NCI-H2227 treated with DMSO at 0.1 percent for 48 hours (cell line): ENCODE measurements around the gene OSBPL6.
"Not testable (repeated sequence)": the region's sequence is repeated elsewhere in the genome, so short reads cannot be mapped to it uniquely, and the experiment has no call there.

ENCODE experiments used
- DNase-seq: peaks from one replicate; lab custom pipeline; 2025; lab: John Stamatoyannopoulos, UW

Gene OSBPL6

DNA sequence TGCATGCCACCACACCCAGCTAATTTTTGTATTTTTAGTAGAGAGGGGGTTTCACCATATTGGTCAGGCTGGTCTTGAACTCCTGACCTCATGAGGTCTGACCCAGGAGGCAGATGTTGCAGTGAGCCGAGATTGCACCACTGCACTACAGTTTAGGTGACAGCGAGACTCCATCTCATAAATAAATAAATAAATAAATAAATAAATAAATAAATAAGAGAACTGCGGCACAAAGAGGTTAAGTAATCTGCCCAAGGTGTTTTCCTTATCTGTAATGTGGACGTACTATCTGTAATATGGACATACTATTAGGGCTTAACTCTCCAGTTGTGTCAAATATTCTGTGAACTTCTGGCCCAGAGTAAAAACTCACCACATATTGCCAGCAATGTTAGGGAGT is 4.1 kb downstream of the OSBPL6 start:
- DNase-seq: not testable (repeated sequence)

DNA sequence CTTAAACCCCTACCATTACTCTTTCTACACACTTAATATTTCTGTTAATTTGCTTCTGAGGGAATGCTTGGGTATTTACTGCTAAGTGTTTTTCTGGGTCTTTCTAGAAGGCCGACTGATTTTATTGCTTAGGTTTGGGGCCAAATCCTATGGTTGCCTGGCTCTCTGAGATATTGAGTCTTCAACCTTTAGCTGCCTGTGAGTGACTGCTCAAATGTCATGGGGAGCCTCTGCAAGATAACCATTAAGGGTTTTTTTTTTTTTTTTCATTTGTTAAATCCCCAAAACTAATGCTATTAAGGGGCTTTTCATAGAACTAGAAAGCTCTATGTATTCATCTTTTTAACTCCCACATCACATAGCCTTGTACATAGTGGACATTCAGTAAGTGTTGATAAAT is 5.0 kb downstream of the OSBPL6 start:
- DNase-seq: no peak

DNA sequence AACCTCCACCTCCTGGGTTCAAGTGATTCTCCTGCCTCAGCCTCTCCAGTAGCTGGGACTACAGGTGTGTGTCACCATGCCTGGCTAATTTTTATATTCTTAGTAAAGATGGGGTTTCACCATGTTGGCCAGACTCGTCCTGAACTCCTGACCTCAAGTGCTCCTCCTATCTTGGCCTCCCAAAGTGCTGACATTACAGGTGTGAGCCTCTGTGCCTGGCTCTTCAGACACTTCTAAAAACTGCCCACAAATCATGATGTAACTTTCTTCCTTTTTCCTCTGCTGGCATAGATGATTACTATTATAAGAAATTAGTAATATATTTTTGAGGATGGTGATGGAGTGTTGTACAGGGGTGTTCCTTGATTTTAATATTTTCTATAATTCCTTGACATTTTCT is 6.0 kb downstream of the OSBPL6 start:
- DNase-seq: no peak

DNA sequence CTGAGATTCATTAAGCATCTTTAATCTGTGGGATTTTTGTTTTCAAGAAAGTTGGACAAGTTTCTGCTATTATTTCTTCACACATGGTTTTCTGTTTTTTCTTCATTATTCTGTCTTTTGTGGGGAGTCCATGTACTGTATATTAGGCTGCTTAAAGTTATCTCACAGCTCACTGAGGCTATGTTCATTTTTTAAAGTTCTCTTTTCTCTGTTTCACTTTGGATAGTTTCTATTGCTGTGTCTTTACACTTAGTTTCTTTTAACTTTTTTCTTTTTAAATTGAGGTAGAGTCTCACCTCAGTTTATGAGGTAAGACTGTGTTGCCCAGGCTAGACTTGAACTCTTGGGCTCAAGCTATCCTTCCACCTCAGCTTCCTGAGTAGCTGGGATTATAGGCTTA is 8.6 kb downstream of the OSBPL6 start:
- DNase-seq: no peak

DNA sequence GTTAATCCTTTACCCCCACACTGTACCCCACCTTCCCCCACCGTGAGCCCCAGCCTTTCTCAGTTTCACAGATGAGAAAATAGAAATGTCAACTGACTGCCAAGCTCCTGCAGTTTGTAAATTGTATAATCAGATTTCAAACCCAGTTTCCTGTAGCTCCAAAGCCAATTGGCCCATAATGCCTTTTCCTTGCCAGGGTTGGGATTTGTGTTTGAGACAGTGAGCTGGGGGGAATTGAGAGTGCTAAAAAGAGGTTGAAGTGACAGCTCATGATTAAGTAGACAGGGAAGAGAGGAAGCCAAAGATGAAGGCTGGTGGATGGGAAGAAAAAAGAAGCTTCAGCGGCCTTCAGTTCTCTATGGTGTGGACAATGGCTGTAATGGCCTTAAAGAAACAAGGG is 10.7 kb downstream of the OSBPL6 start:
- no peak for DNase-seq

DNA sequence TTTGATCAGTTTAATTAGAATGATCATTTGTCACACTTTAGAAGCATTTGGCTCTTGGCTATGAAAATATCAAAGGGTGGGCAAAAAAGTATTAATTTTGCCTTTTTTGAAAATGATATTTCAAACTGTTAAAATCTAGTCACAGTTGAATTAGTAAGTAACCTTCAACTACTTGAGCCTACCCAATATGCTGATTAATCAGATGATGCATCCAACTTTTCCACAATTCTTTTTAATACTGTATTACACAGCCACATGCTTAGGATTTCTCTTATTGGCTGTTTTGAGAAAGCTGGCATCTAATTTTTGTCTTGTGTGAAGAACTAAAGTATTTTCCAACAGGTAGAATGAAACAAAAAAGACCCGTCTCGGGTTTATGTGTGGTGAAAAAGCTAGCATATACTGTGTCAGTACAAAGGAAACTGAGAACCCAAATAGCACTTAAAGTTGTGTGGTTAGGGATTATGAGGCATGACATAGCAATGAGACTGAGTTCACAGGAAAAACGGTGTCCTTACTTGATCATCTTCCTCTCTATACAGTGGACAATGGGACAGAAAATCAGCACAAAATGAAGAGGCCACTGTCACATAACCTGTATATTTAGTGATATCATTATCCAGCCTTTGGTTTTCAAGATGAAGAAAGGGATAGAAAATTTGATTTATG is 11.7 kb downstream of the OSBPL6 start:
- no peak for DNase-seq

DNA sequence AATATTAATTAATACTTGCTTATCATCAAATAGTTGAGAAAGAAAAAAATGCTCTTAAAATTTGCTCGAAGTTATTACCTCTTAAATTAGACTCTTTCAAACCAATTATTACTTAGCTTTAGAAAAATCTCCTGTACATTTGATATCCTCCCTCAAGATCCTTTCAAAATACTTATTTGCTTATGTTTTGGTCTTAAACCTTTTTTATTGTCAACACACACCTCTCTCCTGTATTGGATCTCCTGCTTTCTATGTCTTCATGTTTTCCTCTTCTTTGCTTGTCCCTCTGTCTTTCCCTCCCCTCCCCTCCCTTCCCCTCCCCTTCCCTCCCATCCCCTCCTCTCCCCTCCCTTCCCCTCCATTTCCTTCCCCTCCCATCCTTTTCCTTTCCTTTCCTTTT is 14.0 kb downstream of the OSBPL6 start:
- no peak for DNase-seq

DNA sequence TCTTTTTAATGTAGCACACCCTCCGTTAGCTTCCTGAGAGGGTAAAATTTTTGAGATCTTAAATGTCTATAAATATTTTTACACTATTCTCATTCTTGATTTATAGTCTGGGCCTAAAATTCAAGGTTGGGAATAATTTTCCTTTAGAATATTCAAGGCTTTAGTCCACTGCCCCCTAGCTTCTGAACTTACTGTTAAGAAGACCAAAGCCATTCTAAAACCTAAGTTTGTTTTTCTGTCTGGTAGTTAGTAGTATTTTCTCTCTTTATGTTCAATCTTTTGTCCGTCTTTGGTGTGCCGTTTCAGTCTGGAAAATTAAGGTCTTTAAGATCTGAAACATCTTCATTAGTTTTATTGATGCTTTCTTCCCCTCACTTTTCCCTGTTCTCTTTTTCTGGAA is 14.5 kb downstream of the OSBPL6 start:
- no peak for DNase-seq

DNA sequence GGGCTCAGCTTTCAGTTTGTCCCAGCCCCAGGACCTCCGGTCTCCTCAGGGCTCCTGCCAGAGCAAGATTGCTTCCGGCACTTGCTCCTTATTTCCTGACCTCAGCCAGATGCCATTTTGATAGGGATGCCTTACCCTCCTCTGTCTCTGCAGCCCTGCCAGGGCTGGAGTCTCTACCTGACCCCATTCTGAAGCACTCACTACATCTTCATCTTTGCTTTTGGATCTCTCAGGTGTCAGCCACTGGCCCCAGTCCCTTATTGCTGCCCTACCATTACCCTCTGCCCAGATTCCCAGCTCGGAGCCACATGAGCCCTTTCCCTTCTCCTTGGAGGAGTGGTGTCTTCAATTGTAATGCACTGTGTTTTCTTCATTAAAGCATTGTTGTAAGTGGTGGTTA is 17.1 kb downstream of the OSBPL6 start:
- no peak for DNase-seq

DNA sequence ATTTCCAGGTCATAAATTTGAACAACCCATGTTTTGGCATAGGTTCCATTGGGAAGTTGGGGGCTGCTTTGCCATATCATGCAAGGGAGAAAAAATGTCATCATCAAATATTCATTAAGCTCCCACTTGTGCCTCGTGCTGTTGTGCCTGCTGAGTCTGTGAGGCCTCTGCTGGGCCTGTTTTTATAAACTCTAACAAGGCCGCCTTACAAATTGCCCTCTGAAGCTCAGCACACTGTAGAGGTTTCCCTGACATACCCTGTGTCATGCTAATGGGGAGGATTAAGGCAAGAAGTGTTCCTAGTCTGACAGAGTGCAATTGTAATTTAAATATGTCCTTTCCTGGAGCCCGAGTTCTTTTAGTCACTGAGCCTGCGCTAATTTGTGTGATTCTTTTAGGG is 17.6 kb downstream of the OSBPL6 start:
- DNase-seq: peak; percentile 17

DNA sequence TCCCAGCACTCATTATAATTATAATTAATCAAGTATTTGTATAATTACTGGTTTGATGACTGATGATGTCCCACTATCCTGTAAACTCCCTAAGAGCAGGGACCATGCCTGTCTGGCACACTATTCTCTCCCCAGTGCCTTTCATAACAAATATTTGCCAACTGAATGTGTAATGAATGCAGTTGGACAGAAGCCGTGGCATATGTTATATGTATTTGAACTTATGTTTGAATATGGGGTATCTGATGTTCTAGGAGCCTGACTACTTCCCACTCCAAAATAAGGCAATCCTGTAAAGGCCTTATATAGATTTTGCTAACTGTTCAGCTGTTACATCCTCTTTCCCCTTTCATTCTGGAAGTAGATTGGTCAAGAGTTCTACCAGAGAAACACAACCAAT is 19.7 kb downstream of the OSBPL6 start:
- DNase-seq: no peak

DNA sequence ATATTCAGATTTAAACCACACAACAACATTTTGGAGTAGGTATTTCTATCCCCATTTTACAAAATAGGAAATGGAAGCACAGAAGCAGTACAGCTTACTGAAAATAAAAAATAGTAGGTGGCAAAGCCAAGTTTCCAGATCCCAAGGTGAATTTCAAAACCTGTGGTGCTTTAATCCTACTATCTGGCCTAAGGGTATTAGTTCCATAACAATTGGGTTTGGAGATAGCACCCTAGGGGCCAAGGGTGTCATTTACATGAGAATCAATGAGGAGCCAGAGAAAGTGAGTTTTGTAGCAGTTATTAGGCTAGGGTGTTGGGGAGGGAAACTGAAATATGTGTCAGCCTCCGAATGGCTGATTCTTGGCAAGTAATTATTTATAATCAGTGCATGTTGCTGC is 24.9 kb downstream of the OSBPL6 start:
- no peak for DNase-seq

DNA sequence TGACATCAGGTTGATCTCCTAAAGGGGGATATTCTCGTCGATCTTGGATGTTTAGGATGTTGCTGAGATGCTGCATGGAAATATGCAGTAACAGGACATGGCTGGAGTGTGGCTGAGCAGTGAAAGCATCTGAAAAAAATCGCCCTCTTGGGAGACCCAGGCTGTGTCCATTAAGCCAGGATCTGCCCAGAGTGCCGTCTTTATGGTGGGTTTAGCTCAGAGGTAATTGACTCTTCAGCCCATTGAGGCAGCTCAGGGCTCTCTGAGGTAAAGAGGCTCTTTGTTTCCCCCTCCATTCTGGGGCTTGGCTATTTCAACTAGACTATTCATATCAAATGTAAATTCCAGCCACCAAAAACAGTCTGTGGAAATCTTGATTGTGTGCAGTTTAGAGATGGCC is 26.5 kb downstream of the OSBPL6 start:
- DNase-seq: no peak

DNA sequence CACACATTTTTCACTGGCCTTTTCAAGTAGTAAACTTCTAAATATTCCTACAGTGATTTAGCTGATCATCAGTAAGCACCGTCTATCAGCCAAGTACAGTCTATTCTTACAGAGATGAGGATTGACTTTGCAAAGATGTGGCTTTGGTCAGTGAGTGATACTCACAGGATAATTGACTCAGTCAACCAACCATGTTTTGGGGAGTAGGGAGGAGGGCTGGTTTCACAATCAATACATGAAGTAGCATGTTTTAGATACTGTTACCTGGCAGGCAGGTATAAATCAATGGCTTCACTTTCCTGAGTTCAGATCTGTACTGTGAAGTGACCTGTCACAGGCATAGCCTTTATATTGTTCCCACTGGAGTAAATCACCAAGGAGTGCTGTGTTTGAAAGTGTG is 27.2 kb downstream of the OSBPL6 start:
- no peak for DNase-seq

DNA sequence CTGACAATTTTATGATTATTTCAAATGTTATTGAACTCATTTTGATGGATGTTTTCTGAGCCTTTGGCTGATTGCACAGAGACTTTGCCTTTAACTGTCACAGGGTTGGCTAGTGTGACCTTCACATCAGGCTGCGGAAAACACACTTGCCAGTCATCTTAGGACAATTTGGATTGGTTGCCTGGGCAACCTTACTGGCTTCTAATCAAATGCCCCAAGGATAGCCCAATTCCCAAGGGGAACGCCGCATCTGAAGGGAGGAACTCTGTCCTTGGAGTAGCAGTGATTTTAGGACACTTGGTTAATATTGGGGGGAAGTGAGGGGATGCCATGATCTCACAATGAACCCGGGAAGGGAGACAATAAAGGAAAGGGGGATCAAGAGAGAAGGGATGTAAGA is 29.5 kb downstream of the OSBPL6 start:
- peak; percentile 59 for DNase-seq

DNA sequence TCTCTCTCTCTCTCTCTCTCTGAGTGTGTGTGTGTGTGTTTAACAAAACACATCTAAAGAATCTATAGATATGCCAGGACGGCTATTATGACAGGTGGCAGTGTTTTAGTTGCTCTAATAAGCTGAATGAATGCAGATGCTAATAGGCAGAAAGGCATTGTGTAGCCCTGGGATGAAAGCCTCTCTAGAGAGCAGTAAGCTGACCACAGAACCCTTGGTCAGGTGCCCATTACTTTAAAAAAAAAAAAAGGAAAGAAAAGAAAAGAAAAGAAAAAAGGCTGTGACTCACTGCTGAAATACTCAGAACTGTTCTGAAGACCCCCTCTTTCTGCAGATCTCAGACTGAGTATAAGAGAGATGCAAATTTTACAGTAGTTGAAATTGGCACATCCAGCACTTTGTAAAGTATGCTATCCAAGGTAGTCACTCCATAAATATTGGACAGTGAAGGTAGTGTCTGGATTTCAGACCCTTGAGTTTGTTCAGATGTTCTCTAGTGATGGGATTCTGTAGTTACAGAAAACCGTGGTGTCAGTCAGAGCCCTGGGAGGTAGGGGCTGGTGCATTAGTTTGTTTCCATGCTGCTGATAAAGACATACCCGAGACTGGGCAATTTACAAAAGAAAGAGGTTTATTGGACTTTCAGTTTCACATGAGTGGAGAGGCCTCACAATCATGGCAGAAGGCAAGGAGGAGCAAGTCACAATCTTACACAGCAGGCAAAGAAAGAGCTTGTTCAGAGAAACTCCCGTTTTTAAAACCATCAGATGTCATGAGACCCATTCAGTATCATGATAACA is 30.9 kb downstream of the OSBPL6 start:
- DNase-seq: no peak

DNA sequence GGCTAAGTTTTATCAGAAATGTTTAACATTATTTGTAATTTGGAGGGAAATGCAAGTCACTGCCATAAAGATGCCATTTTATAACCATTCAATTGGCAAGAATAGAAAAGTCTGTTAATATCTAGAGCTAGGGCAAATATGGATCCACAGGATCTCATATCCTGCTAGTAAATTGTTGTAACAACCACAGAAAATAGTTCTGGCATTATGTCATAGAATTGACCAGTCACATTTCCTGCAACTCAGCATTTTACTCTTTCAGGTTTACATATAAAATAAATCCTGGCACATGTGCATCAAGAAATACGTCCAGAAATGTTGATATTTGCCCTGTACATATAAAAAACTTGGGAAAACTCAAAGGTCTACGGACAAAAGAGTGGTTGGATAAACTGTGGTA is 32.9 kb downstream of the OSBPL6 start:
- DNase-seq: no peak

DNA sequence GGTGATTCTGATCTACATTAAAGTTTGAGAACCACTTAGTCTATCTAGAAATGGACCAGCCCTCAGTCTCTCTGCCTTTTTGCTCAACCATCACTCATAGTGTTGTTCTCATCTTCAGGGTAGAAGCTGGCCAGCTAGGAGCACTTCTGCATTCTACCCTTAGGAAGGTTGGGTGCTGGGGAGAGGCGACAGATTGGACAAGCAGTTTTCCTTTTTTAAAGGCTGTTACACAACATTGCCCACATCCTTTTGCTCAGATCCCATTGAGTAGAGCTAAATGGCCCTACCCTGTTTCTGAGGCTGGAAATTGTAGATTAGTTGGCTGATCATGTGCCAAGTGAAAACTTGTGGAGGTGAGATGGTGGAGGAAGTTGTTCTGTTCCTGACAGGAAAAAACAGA is 35.6 kb downstream of the OSBPL6 start:
- DNase-seq: no peak

DNA sequence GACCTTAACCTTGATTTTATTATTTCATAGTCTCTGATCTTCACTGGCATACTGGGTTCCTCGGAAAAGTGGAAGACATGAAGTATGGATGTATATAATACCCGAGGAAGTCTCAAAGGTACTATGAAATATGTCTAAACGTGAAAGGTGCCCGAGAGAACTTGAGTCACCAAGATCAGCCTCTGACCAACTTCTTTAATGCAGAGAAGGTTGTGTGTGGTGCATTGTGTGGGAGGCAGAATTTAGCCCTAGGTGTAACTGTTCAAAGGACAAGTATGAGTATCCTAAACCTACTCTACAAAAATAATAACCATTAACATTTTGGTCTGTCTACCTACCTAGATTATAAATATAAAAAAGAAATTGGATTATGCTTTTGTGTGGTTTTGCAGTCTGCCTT is 36.1 kb downstream of the OSBPL6 start:
- no peak for DNase-seq

DNA sequence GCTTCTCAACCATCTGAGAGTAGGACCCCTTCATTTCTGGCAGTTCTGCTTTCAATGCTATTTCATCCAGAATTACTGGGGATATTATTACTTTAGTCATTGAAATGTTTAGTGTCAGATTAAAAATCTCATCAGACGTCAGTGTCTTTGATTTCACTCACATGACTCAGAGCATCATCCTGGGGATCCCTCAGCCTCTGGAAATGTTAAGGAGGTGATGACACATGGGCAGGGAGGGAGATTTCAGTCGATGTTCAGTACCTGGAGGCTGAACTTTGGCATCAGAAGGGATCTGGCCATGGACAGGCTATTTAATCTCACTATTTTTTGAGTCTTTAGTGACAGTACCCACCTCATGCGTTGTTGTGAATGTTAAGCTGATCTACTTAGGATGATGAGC is 39.1 kb downstream of the OSBPL6 start:
- no peak for DNase-seq

DNA sequence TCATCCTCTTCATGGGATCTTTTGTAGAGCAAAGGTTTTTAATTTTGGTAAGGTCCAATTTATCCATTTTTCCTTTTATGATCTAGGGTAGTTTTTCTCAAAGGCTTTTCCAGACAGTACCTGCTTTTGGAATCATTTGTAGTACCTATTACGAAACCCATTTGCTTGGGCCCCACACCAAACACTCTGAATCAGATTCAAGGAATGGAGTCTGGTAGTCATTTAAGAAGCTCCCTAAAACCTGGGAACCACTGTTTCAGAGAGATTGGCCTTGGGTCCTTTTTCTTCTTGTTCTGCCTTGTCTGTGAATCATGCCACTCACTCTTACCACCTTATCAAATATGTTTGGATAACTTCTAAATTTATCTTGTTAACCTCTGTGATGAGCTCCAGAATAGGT is 40.3 kb downstream of the OSBPL6 start:
- no peak for DNase-seq

DNA sequence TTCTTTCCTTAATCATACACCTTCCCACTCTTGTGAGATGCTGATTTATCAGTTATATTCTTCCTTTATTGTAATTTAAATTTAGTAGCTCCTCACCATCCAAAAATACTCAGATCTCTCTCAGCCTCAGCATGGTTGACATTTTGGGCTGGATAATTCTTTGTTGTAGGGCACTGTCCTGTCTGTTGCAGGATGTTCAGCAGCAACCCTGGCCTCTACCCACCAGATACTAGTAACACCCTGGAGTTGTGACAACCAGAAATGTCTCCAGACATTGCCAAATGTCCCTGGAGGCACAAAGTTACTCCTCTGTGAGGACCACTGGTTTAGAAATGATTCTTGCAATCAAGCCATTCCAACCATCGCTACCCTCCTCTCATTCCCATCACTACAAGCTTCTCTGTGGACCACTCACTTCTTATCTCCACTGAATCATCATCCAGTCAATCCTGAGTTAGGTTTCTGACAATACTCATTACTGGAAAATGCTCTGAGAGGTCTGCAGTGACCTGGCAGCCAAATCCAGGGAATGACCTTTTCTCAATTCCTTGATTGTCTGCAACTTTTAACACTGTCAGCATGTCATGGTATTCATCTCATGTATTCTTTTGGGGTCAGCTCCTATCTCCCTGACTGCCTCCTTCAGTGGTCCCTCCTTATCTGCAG is 43.3 kb downstream of the OSBPL6 start:
- DNase-seq: no peak

DNA sequence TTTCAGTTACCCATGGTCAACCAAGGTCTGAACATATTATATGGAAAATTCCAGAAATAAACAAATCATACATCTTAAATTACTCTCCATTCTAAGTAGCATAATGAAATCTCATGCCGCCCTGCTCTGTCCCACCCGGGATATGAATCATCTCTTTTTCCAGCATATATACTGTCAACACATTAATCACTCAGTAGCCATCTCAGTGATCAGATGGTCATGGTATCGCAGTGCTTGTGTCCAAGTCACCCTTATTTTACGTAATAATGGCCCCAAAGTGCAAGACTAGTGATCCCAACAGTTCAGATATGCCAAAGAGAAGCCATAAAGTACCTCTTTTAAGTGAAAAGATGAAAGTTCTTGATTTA is 43.8 kb downstream of the OSBPL6 start:
- DNase-seq: no peak
